HepG2 (cell line): ENCODE measurements around the gene CACNB4. TPM values are rescaled to one million over a fixed set of nuclear protein-coding genes. Genes with fewer than 3 reads are reported as not detected.
A peak's percentile ranks its signal among the peaks of the same experiment; 100 is the strongest.

Source experiments
- ATF7 ChIP-seq, 2 experiments: fragments of 450-650 bp in 1 of 2; sonication (generic) in 1 of 2; formaldehyde crosslinking in 1 of 2; IDR thresholded peaks; 2 replicates each; pipeline versions ENCODE4 v1.4.0 to v1.6.1; 2016 to 2020; ENCODE audit warnings: antibody characterized with exemption in 1 of 2, mild to moderate bottlenecking in 1 of 2, missing genetic modification reagents in 1 of 2
- E2F2 ChIP-seq: sonication (generic); formaldehyde crosslinking; IDR thresholded peaks from 2 replicates; pipeline ENCODE4 v1.4.0; 2020; ENCODE audit warnings: missing genetic modification reagents, borderline replicate concordance
- HDAC2 ChIP-seq: sonication (generic); formaldehyde crosslinking; IDR thresholded peaks from 2 replicates; pipeline ENCODE4 v1.4.0; 2020; ENCODE audit warnings: missing genetic modification reagents
- HNF4G ChIP-seq, 2 experiments: sonication (generic) in 1 of 2; formaldehyde crosslinking in 1 of 2; IDR thresholded peaks; 2 replicates each; pipeline versions ENCODE4 v1.4.0 to v1.6.1; 2011 to 2020; ENCODE audit warnings: borderline replicate concordance in 2 of 2, low read depth in 2 of 2, mild to moderate bottlenecking in 2 of 2, low read length in 1 of 2, missing genetic modification reagents in 1 of 2, moderate library complexity in 1 of 2
- MLX ChIP-seq: IDR thresholded peaks from 2 replicates; pipeline ENCODE4 v1.6.1; 2016
- NBN ChIP-seq: fragments of 450-650 bp; conservative IDR thresholded peaks from 2 replicates; pipeline ENCODE4 v1.6.1; 2017
- NFATC3 ChIP-seq: sonication (generic); formaldehyde crosslinking; IDR thresholded peaks from 2 replicates; pipeline ENCODE4 v1.5.1; 2020; ENCODE audit warnings: mild to moderate bottlenecking, missing genetic modification reagents
- NR2F6 ChIP-seq, 2 experiments: IDR thresholded peaks; 2 replicates each; pipeline ENCODE4 v1.6.1; 2016; ENCODE audit warnings: antibody characterized with exemption in 1 of 2, mild to moderate bottlenecking in 1 of 2
- PHF8 ChIP-seq: sonication (generic); formaldehyde crosslinking; IDR thresholded peaks from 2 replicates; pipeline ENCODE4 v1.5.0; 2020; ENCODE audit warnings: missing genetic modification reagents
- PLSCR1 ChIP-seq: sonication (generic); formaldehyde crosslinking; IDR thresholded peaks from 2 replicates; pipeline ENCODE4 v1.5.0; 2020; ENCODE audit warnings: missing genetic modification reagents, mild to moderate bottlenecking, borderline replicate concordance
- PREB ChIP-seq: sonication (generic); formaldehyde crosslinking; IDR thresholded peaks from 2 replicates; pipeline ENCODE4 v1.4.0; 2020; ENCODE audit warnings: missing genetic modification reagents
- SMAD1 ChIP-seq: sonication (generic); formaldehyde crosslinking; IDR thresholded peaks from 2 replicates; pipeline ENCODE4 v1.4.0; 2020; ENCODE audit warnings: missing genetic modification reagents, low read depth, mild to moderate bottlenecking, borderline replicate concordance
- STAT5B ChIP-seq: sonication (generic); formaldehyde crosslinking; IDR thresholded peaks from 2 replicates; pipeline ENCODE4 v1.4.0; 2020; ENCODE audit warnings: missing genetic modification reagents
- TCF7 ChIP-seq: sonication (generic); IDR thresholded peaks from 2 replicates; pipeline ENCODE4 v1.6.1; 2016; ENCODE audit warnings: antibody characterized with exemption, low read depth
- ZBTB3 ChIP-seq: sonication (generic); formaldehyde crosslinking; IDR thresholded peaks from 2 replicates; pipeline ENCODE4 v1.4.0; 2020; ENCODE audit warnings: low read depth, mild to moderate bottlenecking, moderate library complexity, missing genetic modification reagents, borderline replicate concordance
- ZKSCAN5 ChIP-seq: sonication (generic); formaldehyde crosslinking; IDR thresholded peaks from 2 replicates; pipeline ENCODE4 v1.5.1; 2020; ENCODE audit warnings: mild to moderate bottlenecking, missing genetic modification reagents
- ZNF251 ChIP-seq: sonication (generic); formaldehyde crosslinking; IDR thresholded peaks from 2 replicates; pipeline ENCODE4 v1.9.0; 2021; ENCODE audit warnings: mild to moderate bottlenecking, missing genetic modification reagents
- ZNF280B ChIP-seq: sonication (generic); formaldehyde crosslinking; IDR thresholded peaks from 2 replicates; pipeline ENCODE4 v1.5.0; 2020; ENCODE audit warnings: missing genetic modification reagents, mild to moderate bottlenecking, borderline replicate concordance
- ZNF333 ChIP-seq: sonication (generic); formaldehyde crosslinking; IDR thresholded peaks from 2 replicates; pipeline ENCODE4 v1.4.0; 2020; ENCODE audit warnings: mild to moderate bottlenecking, missing genetic modification reagents, borderline replicate concordance
- ZNF335 ChIP-seq: sonication (generic); formaldehyde crosslinking; IDR thresholded peaks from 2 replicates; pipeline ENCODE4 v1.4.0; 2020; ENCODE audit warnings: missing genetic modification reagents
- ZNF33A ChIP-seq: sonication (generic); formaldehyde crosslinking; IDR thresholded peaks from 2 replicates; pipeline ENCODE4 v1.5.1; 2020; ENCODE audit warnings: missing genetic modification reagents, mild to moderate bottlenecking, moderate library complexity, borderline replicate concordance
- ZNF362 ChIP-seq: sonication (generic); formaldehyde crosslinking; IDR thresholded peaks from 2 replicates; pipeline ENCODE4 v1.4.0; 2020; ENCODE audit warnings: missing genetic modification reagents, mild to moderate bottlenecking, borderline replicate concordance
- ZNF761 ChIP-seq: sonication (generic); formaldehyde crosslinking; conservative IDR thresholded peaks from 2 replicates; pipeline ENCODE4 v1.4.0; 2020; ENCODE audit warnings: mild to moderate bottlenecking, missing genetic modification reagents
- polyA plus RNA-seq, 8 experiments: library from polyadenylated mRNA; depleted of rRNA in 3 of 8; stranded (reverse) in 7 of 8; unstranded in 1 of 8; fragments of >200 nt; fragmentation: Illumina TruSeq in 4 of 8; extraction: Trizol in 4 of 8; gene quantifications; 2 replicates each; pipeline versions ENCODE4 v1.2.1 to v1.2.3, GENCODE V29; 2011 to 2016; ENCODE audit warnings: low read depth in 4 of 8, missing spikeins in 1 of 8, mixed read lengths in 1 of 8; ENCODE audit not compliant: insufficient read depth in 1 of 8
- total RNA-seq, 5 experiments: library from RNA; depleted of rRNA; stranded (reverse); fragments of >200 nt; fragmentation: Illumina TruSeq; extraction: Trizol; gene quantifications; 2 replicates each; pipeline ENCODE4 v1.2.3, GENCODE V29; 2016; ENCODE audit warnings: low read depth in 1 of 5

CACNB4 gene
- total and polyA plus RNA-seq, 2 of the 13 experiments (the other 11 are each of a cell fraction or from before 2014, with no cell fraction given) = 5.1 to 14.3 TPM

GRCh38 chr2:151853070-151853758, 245.6 kb downstream of the CACNB4 start (continued):
- TF ChIP-seq ZNF335 (CRISPR knock-in tag) (no peak), MLX (peak; percentile 98), HDAC2 (CRISPR knock-in tag) (peak; percentile 34; the same call in 1 of the 2 replicates), E2F2 (CRISPR knock-in tag) (no peak), NFATC3 (CRISPR knock-in tag) (no peak), HNF4G (IDR thresholded peaks at IDR 0.05; ENCODE audit: borderline replicate concordance, low read depth, low read length) (no peak), HNF4G (CRISPR knock-in tag; IDR thresholded peaks at IDR 0.05; ENCODE audit: borderline replicate concordance, low read depth) (no peak), ZNF33A (CRISPR knock-in tag) (no peak), ZBTB3 (0 out of 2 replicates have a peak, but pooled peaks have one; percentile 82), ZNF362 (CRISPR knock-in tag) (peak; percentile 40; the same call in 1 of the 2 replicates), ZNF333 (CRISPR knock-in tag) (no peak), TCF7 (peak; percentile 65; the same call in 1 of the 2 replicates), ZNF280B (CRISPR knock-in tag) (no peak), PLSCR1 (CRISPR knock-in tag) (no peak), ZNF251 (CRISPR knock-in tag) (no peak), STAT5B (CRISPR knock-in tag) (no peak), ZNF761 (CRISPR knock-in tag) (no peak), NBN (no peak), ATF7 (IDR thresholded peaks at IDR 0.05) (peak; percentile 82), ATF7 (CRISPR knock-in tag; IDR thresholded peaks at IDR 0.05) (no peak), SMAD1 (CRISPR knock-in tag) (no peak), PHF8 (no peak), PREB (CRISPR knock-in tag) (no peak), ZKSCAN5 (no peak), NR2F6 (IDR thresholded peaks at IDR 0.05) (peak; percentile 69; the same call in 1 of the 2 replicates), NR2F6 (CRISPR knock-in tag; IDR thresholded peaks at IDR 0.05) (no peak)
